ENCODE data around the gene INPP5B. TPM values are rescaled to one million over a fixed set of nuclear protein-coding genes. Genes with fewer than 3 reads are reported as not detected.

Gene INPP5B
- total and polyA plus RNA-seq, 9 of the 15 experiments (the other 6 are each of a cell fraction or from before 2014, with no cell fraction given): 14.1 to 28.7 (median 20.9) TPM

- no peak for TF ChIP-seq PCBP2 (IDR thresholded peaks at IDR 0.05; ENCODE audit: low read depth, low read length, poor library complexity, severe bottlenecking)
- TF ChIP-seq CUX1 (CRISPR knock-in tag; IDR thresholded peaks at IDR 0.05): no peak
- no peak for TF ChIP-seq HES1 (IDR thresholded peaks at IDR 0.05; ENCODE audit: low read depth)
- no peak for TF ChIP-seq SRSF3 (IDR thresholded peaks at IDR 0.05; ENCODE audit: insufficient read depth, low read length)
- TF ChIP-seq ZNF175 (CRISPR knock-in tag; IDR thresholded peaks at IDR 0.05; ENCODE audit: low read depth): no peak
- peak; percentile 93; the same call in 1 of the 2 replicates for TF ChIP-seq THRAP3 (IDR thresholded peaks at IDR 0.05; ENCODE audit: borderline replicate concordance)
- TF ChIP-seq ERF (CRISPR knock-in tag; IDR thresholded peaks at IDR 0.05): peak; percentile 92
- TF ChIP-seq RERE (CRISPR knock-in tag; IDR thresholded peaks at IDR 0.05; ENCODE audit: borderline replicate concordance): peak; percentile 58; the same call in 1 of the 2 replicates
- no peak for TF ChIP-seq EZH2 (IDR thresholded peaks at IDR 0.05; ENCODE audit: borderline replicate concordance, low read depth, low read length)
- peak; percentile 72 for TF ChIP-seq HCFC1 (IDR thresholded peaks at IDR 0.05; ENCODE audit: low read depth, low read length)
- no peak for TF ChIP-seq ZNF408 (CRISPR knock-in tag; IDR thresholded peaks at IDR 0.05; ENCODE audit: low read depth)
- peak; percentile 79 for TF ChIP-seq TAF1 (IDR thresholded peaks at IDR 0.05; ENCODE audit: control insufficient read depth, extremely low read depth, insufficient read depth, low read length, severe bottlenecking)
- no peak for TF ChIP-seq MTA2 (IDR thresholded peaks at IDR 0.05; ENCODE audit: low read depth)
- peak; percentile 83 for TF ChIP-seq ATF7 (IDR thresholded peaks at IDR 0.05)
- TF ChIP-seq ZZZ3 (IDR thresholded peaks at IDR 0.05): no peak
- TF ChIP-seq MCM3 (IDR thresholded peaks at IDR 0.05): no peak
Measured at GRCh38 chr1:37859507-37860345, 87.1 kb downstream of the INPP5B start, which contains the start of gene MTF1 (continued).

All from K562 (cell line).